ENCODE results near the gene ACBD3. TPM values are rescaled to one million over a fixed set of nuclear protein-coding genes. Genes with fewer than 3 reads are reported as not detected.

The ACBD3 gene
- total and polyA plus RNA-seq, 2 of the 8 experiments (the other 6 are each of a cell fraction or from before 2014, with no cell fraction given): 8.4 to 29.4 TPM

GRCh38 chr1:226111883-226112261 lies 74.7 kb downstream of the ACBD3 start (continued):
- TF ChIP-seq TEAD4 (IDR thresholded peaks at IDR 0.05; ENCODE audit: low read depth, low read length): no peak
